B cell (primary cell): ENCODE data around the gene CAPZB.

Source experiments
- CTCF ChIP-seq: fragments of 200-600 bp; IDR thresholded peaks from one replicate; pipeline ENCODE4 v1.8.0; 2022; ENCODE audit warnings: antibody characterized with exemption, mild to moderate bottlenecking
- EZH2 ChIP-seq: IDR thresholded peaks from 2 replicates; pipeline ENCODE4 v1.6.1; 2012; ENCODE audit warnings: borderline replicate concordance, low read depth, mild to moderate bottlenecking, moderate library complexity, low read length; ENCODE audit not compliant: insufficient read depth, poor library complexity, severe bottlenecking

- TF ChIP-seq CTCF: no peak
- no peak for TF ChIP-seq EZH2
Measured at GRCh38 chr1:19390166-19390850, 95.0 kb downstream of the CAPZB start.
